OCI-LY3 (cell line): ENCODE measurements around the gene PPP1R15B.

Experiments
- EZH2phosphoT487 ChIP-seq: fragments of 200-600 bp; shearing (Covaris generic); IDR thresholded peaks from 2 replicates; pipeline ENCODE4 v1.6.1; 2018; ENCODE audit warnings: antibody characterized with exemption, mixed run types, low read depth
- TF ChIP-seq, protein P1 (sequence below): fragments of 200-600, 300-600 bp; sonication (generic); IDR thresholded peaks from 2 replicates; pipeline ENCODE4 v1.5.1; 2014; ENCODE audit warnings: antibody characterized with exemption, low read length, low read depth

DNA sequence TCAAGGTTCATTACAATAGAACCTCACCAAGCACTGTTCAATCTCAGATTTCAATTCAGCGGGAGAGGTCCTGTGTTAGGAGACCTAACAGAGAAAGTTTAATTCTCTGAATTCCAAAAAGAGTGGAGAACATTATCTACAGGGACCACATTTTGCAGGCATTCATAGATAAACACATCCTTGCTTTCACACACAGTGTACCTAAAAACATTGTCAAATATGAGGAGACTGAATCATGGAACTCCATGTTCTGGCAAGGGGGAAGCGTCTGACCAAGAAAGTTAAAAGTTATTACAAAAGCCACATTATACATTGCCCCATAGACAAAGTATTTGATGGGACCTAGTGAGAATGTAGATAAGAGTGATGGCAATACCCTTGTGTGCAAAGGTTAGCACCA is 21.1 kb upstream of the PPP1R15B start:
- TF ChIP-seq EZH2phosphoT487 = no peak
- TF ChIP-seq, protein P1, sequence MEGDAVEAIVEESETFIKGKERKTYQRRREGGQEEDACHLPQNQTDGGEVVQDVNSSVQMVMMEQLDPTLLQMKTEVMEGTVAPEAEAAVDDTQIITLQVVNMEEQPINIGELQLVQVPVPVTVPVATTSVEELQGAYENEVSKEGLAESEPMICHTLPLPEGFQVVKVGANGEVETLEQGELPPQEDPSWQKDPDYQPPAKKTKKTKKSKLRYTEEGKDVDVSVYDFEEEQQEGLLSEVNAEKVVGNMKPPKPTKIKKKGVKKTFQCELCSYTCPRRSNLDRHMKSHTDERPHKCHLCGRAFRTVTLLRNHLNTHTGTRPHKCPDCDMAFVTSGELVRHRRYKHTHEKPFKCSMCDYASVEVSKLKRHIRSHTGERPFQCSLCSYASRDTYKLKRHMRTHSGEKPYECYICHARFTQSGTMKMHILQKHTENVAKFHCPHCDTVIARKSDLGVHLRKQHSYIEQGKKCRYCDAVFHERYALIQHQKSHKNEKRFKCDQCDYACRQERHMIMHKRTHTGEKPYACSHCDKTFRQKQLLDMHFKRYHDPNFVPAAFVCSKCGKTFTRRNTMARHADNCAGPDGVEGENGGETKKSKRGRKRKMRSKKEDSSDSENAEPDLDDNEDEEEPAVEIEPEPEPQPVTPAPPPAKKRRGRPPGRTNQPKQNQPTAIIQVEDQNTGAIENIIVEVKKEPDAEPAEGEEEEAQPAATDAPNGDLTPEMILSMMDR = no peak
